ENCODE data around the gene GRIK2. TPM values are rescaled to one million over a fixed set of nuclear protein-coding genes. Genes with fewer than 3 reads are reported as not detected.
"Not testable (repeated sequence)": the region's sequence is repeated elsewhere in the genome, so short reads cannot be mapped to it uniquely, and the experiment has no call there.

The GRIK2 gene
- total RNA-seq, 4 donors from 2014 or later, result 0.47 to 7.8 (median 1.7) TPM

DNA sequence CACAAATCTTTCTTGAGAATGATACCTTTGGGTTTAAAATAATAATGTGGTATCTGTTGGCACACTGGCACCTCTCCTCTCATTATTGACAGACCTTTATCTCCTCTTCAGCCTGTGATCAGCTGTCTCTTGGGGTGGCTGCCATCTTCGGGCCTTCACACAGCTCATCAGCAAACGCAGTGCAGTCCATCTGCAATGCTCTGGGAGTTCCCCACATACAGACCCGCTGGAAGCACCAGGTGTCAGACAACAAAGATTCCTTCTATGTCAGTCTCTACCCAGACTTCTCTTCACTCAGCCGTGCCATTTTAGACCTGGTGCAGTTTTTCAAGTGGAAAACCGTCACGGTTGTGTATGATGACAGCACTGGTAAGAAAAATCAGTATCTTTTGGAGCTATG is 232.8 kb downstream of the GRIK2 start:
- no peak for DNase-seq (ENCODE audit: low spot score)
- TF ChIP-seq, protein P1, sequence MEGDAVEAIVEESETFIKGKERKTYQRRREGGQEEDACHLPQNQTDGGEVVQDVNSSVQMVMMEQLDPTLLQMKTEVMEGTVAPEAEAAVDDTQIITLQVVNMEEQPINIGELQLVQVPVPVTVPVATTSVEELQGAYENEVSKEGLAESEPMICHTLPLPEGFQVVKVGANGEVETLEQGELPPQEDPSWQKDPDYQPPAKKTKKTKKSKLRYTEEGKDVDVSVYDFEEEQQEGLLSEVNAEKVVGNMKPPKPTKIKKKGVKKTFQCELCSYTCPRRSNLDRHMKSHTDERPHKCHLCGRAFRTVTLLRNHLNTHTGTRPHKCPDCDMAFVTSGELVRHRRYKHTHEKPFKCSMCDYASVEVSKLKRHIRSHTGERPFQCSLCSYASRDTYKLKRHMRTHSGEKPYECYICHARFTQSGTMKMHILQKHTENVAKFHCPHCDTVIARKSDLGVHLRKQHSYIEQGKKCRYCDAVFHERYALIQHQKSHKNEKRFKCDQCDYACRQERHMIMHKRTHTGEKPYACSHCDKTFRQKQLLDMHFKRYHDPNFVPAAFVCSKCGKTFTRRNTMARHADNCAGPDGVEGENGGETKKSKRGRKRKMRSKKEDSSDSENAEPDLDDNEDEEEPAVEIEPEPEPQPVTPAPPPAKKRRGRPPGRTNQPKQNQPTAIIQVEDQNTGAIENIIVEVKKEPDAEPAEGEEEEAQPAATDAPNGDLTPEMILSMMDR (IDR thresholded peaks at IDR 0.05), result no peak
- ATAC-seq (ENCODE audit: low FRiP score), result no peak

DNA sequence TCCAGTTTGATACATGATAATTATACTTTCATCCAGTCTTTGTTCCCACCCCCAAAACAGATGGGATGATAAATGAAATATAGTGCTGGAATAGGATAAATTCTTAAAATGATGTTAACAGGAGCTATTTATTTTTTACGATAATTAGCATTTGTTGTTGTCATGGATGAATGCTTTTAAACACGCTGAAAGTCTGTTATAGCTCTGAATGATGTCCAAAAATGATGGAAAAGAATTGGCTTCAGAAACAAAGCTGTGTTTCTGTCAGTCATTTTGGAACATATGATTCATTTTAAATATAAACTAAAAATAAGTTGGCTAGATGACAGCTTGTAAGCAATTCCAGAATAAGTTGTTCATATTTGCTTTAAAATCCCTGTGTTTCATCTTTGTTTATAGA is 237.4 kb downstream of the GRIK2 start:
- ATAC-seq (ENCODE audit: low FRiP score), result no peak
- TF ChIP-seq, protein P1 (IDR thresholded peaks at IDR 0.05), result no peak

DNA sequence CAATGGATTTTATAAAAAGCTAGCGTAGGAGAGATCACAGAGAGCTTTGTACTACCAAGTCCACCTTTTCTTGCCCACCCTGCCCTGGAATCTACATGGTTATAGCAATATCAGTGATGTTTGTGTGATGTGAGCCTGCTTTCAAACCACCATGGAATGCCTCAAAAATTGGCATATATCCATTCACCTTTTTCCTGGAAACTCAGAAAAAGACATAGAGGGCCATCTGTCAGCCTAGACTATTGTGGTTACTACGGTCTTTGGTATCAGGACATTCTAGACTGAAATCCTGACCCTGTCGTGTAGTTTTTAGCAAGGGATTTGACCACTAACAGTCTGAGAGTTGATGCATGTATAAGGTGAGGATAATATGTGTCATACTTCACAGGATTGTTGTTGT is 239.6 kb downstream of the GRIK2 start:
- TF ChIP-seq, protein P1 (IDR thresholded peaks at IDR 0.05), result no peak
- ATAC-seq (ENCODE audit: low FRiP score), result no peak
- no peak for DNase-seq (ENCODE audit: low spot score)

More for the DNA sequence above, 237.4 kb downstream of the GRIK2 start:
- no peak for DNase-seq (ENCODE audit: low spot score)

DNA sequence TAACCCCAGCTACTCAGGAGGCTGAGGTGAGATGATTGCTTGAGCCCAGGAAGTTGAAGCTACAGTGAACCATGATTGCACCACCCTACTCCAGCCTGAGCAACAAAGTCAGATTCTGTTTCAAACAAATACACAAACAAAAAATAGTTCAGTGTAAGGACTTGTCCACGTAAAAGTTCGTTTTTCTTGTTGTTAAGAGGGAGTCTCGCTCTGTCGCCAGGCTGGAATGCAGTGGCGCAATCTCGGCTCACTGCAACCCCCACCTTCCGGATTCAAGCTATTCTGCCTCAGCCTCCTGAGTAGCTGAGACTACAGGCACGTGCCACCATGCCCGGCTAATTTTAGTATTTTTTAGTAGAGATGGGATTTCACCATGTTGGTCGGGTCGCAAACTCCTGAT is 245.4 kb downstream of the GRIK2 start:
- ATAC-seq (ENCODE audit: low FRiP score); DNase-seq (ENCODE audit: low spot score): not testable (repeated sequence)

DNA sequence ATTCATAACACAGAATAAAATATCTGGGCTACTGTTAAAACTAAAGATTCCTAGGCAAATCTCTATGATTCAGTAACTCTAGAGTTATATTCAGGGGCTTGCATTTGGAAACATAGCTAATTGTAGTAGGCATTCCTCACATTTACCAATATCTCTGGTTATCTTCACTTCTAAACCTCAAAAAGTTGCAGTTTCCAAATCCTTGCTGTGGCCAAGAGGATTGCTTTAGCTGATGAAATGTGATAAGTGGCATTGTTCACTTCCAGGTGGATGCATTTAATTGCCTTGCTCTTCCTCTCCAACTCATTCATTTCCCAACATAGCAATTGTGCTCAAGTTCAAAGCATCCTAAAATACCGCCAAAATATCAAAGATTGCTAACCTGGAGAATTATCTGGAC is 246.6 kb downstream of the GRIK2 start:
- TF ChIP-seq, protein P1 (IDR thresholded peaks at IDR 0.05), result no peak
- DNase-seq (ENCODE audit: low spot score) (no peak), ATAC-seq (ENCODE audit: low FRiP score) (no peak)

DNA sequence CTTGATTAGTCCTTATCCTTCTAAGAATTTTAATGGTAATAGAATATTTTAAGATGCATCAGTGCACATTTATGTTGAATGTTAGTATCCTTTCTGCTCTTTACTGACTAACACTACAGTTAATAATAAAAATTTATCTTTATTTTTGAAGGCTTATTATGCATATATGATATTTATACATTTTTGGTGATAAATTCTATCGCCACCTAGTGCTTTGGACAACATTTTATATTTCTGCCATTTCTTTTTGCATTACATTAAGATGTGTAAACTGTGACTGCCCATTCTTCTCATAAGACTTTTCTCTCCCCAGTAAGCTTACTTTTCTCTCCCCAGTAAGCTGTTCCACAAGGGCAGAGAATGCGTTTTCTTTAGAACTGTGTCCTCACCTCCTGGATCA is 252.3 kb downstream of the GRIK2 start:
- DNase-seq (ENCODE audit: low spot score), result no peak
- TF ChIP-seq, protein P1 (IDR thresholded peaks at IDR 0.05), result no peak
- no peak for ATAC-seq (ENCODE audit: low FRiP score)

DNA sequence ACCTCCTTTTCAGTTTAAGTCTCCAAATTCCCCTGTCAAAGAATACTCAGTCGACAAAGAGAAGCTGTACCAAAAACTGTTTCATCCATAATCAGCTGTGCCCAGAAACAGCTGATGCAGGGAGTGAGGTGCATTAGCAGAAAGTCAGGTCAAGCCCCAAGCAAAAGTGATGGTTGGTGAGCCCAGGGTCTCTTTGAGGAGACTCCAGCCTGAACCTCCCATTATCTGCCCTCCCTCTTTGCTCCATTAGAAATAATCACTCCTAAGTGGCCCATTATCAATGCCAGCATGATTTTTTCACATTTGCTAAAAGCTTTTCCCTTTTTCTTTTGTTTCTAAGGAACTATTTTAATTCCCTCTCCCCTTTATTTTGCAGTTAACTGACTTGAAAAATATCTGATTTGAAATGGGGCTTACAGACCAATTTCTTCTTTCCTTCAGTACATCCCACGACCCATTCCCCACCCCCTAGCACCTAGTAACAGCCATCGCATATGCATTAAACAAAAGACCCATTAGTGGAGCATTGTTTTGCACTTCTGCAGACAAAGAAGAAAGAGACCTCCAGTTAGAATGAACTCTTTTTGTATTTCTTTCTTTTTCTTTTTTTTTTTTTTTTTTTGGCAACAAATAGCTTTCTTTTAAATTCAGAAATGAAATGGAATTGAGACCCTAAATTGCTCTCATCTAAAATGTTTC is 257.0 kb downstream of the GRIK2 start:
- TF ChIP-seq, protein P1 (IDR thresholded peaks at IDR 0.05), result no peak
- no peak for ATAC-seq (ENCODE audit: low FRiP score)
- no peak for DNase-seq (ENCODE audit: low spot score)

Measured in omental fat pad (tissue), 4 donors.